ENCODE results near the gene MAN1A1. TPM values are rescaled to one million over a fixed set of nuclear protein-coding genes. Genes with fewer than 3 reads are reported as not detected.

Gene MAN1A1
- total and polyA plus RNA-seq, 2 of the 8 experiments (the other 6 are each of a cell fraction or from before 2014, with no cell fraction given), result 1.8 to 5.4 TPM

GRCh38 chr6:119334535-119335264 is 14.9 kb downstream of the MAN1A1 start (continued):
- no peak for TF ChIP-seq CTBP2 (IDR thresholded peaks at IDR 0.05; ENCODE audit: borderline replicate concordance, insufficient read depth, insufficient read length, low read length)
- no peak for TF ChIP-seq POU5F1 (IDR thresholded peaks at IDR 0.05; ENCODE audit: low read depth, low read length)
- no peak for TF ChIP-seq ATF3 (IDR thresholded peaks at IDR 0.05; ENCODE audit: insufficient read depth, low read depth, low read length)
- TF ChIP-seq CBX8 (IDR thresholded peaks at IDR 0.05; ENCODE audit: borderline replicate concordance, low read depth, low read length), result no peak
- TF ChIP-seq POLR2A (IDR thresholded peaks at IDR 0.05; ENCODE audit: control extremely low read depth in 1 of 2, low read depth in 2 of 2, low read length in 2 of 2), result no peak
- TF ChIP-seq BACH1 (IDR thresholded peaks at IDR 0.05; ENCODE audit: low read length), result no peak
